PFSK-1 (cell line): ENCODE measurements around the gene OR6B2.

Experiments used
- POLR2AphosphoS5 ChIP-seq: IDR thresholded peaks from 2 replicates; pipeline ENCODE4 v1.6.1; 2012; ENCODE audit warnings: low read depth, mild to moderate bottlenecking, control low read depth, low read length, moderate library complexity
- SIN3A ChIP-seq: IDR thresholded peaks from 2 replicates; pipeline ENCODE4 v1.6.1; 2012; ENCODE audit warnings: mild to moderate bottlenecking, low read length, moderate library complexity, borderline replicate concordance; ENCODE audit not compliant: insufficient read depth

GRCh38 chr2:240069829-240070228 lies 39.6 kb upstream of the OR6B2 start:
- no peak for TF ChIP-seq POLR2AphosphoS5
- TF ChIP-seq SIN3A: no peak
